ENCODE data around the gene HORMAD1.
"Not testable (repeated sequence)": the region's sequence is repeated elsewhere in the genome, so short reads cannot be mapped to it uniquely, and the experiment has no call there.

HORMAD1 gene

DNA sequence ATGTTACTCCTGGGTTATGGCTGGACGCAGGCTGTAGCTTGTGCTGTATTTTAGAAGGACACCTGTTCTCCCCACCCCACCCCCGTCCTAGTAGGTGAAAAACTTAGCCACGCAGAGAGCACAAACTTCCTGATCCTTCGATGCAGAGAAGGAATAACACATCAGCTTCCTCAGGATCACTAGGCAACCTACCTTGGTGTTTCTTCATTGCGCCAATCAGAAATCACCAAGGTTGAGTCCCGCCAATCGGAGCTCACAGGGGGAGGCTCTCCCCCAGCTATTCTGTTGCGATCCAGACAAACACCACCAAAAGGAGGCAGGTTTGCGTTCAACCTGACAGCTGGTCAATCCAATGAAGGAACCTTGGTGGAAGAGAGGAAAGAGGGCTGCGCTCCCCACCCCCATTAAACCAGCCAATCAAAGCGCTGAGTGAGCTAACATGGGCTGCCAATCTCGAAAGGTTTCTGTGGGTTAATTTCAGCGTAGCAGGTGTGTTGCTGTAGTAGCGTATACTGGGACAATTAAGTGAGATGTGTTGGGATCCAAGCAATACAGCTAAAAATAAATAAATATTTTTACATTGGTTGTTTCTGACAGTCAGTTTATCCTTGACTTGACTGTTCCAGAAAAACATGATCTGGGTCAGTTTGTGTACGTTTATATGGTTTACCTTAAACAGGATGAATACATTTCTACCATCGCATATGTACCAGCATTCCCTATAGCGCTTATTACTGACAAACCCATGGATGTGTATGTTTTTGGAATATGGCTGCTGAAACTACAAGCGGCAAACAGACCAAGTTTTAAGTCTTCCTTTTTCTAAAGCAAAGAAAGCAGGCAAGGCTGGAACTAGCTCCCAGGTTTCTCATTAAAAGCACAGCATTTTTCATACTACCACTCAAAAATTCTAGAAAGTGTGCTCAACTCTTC is 23.4 kb downstream of the HORMAD1 start, which contains the start of gene GOLPH3L:
Gene GOLPH3L, minus strand, starts transcription at position 160 of the 933 bp plus-strand sequence. CDS start 2,316 bp downstream, outside the sequence.
- DNase-seq (ENCODE audit: low read depth), result peak; percentile 99

DNA sequence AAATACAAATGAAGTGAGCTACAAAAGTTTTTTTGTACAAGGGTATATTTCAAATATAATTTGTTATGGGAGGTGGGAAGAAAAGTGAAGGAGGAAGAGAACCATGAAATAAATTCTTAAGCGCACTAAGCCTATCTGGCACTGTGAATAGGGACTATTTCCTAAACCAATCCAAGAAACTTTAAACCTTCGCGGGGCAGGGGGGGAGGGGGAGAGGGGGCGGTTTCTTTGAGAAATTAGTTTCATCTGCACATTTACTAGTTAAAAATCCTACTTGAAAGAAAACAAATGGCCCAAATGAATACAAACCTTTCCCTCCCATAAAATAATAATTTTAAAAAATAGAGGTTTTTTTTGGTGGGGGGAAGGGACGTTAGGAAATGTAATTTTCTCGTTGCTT is 24.1 kb downstream of the HORMAD1 start:
- DNase-seq (ENCODE audit: low read depth), result peak; percentile 6

DNA sequence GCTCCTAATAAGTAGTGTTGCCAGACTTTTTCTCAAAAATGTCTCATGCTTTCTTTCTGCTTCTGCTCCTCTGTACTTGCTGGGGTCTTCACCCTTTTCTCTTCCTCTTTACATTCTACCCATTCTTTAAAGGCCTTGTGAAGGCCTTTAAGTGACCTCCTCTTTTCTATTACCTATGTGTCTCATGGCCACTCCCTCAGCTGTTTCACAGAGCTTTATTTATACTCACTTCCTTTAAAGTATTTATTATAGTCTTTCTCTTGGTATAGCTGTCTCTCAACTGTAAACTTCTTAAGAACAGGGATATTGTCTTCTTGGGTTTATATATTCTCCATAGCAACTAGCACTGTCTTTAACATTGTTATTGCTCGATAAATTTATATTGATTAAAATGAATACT is 24.5 kb downstream of the HORMAD1 start:
- no peak for DNase-seq (ENCODE audit: low read depth)

DNA sequence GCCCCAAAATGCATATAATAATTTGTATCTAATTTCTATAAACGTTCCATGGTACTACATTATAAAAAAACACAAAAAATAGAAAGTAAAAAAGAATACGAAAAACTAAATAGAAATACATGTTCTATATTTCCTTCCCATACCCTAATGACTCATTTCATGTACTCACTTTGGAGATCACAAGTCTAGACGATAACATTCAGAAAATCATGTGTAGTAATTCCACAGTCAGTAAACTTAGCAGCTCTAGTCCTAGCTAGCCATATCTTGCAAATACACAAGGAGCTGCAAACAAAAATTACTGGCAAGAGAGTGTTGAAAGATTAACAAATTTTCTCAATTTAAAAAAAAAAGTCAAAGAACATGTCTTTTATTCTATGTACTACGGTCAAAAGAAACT is 25.1 kb downstream of the HORMAD1 start:
- DNase-seq (ENCODE audit: low read depth), result peak; percentile 29

DNA sequence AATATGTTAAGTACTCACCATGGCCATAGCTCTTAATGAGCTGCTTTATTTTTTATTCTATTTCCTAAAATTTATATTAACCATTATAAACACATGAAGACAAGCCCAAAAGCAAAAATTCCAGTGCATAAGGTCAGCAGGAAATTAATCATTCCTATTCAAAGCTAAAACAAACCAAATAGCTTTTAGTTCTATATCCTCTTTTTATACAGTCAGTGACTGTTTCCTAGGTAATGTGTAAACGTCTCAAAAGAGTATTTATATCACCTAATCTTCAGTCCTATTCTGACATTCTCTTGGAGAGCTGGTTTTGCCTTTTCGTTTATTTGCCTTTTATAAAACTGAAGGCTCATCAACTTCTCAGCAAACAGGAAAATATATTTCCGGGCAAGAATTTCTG is 28.0 kb downstream of the HORMAD1 start:
- DNase-seq (ENCODE audit: low read depth), result no peak

DNA sequence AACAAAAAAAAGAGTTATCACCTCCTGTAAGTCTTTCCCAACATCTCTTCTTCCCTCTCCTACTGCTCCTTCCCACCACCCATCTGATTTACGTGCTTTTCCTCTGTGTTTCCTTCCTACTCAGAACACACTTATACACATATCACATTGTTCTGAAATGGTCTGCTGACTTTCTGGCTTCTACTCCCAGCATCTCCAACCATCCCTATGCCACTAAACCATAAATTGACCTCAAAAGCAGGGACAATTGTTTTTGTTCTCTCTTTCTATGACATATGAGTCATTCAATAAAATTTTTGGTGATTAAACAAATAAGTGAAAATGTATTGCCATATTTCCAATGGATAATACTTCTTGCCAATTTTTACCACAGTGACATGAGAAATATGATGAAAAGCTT is 31.9 kb downstream of the HORMAD1 start:
- no peak for DNase-seq (ENCODE audit: low read depth)

DNA sequence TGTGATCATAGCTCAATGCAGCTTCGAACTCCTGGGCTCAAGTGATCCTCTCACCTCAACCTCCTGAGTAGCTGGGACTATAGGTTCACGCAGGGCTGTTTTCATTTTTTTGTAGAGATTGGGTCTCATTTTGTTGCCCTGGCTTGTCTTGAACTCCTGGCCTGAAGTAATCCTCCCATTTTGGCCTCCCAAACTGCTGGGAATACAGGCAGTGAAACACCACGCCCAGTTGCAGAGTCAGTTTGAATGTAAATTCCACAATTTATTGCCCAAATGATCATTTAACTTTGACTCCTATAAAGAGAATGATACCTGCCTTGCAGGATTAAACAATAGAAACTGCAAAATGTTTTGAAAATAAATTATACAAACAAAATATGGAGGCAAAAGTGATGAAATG is 34.4 kb downstream of the HORMAD1 start:
- DNase-seq (ENCODE audit: low read depth), result no peak

DNA sequence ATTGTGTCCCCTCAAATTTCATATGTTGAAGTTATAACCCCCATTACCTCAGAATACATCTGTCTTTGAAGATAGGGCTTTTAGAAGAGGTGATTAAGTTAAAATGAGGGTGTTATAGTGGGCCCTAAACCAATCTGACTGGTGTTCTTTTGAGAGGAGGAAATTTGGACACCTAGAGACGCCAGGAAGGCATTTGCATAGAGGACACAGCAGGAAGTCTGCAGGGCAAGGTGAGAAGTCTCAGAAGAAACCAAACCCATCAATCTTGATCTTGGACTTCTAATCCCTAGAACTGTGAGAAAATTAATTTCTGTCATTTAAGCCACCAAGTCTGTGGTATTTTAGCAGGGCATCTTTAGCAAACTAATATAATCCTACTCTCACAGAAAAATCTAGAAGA is 36.8 kb downstream of the HORMAD1 start:
- DNase-seq (ENCODE audit: low read depth), result no peak

DNA sequence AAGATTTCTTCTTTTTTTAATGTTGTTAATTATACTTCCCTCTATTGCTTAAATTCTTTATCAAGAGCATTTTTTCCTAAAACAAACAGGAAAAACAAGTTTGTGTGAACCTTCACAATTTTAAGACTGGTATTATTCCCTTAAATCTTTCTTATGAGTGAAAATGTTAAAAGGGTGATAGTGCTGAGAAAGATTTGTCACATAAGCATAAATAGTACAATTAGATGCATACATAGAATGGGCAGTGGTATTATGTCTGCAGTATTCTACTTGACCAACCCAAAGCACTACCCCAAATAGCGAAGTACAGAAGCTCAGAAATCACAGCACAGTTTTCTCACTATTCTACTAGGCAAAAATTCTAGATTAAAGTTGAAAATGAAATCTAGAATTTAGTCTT is 41.7 kb downstream of the HORMAD1 start:
- no peak for DNase-seq (ENCODE audit: low read depth)

DNA sequence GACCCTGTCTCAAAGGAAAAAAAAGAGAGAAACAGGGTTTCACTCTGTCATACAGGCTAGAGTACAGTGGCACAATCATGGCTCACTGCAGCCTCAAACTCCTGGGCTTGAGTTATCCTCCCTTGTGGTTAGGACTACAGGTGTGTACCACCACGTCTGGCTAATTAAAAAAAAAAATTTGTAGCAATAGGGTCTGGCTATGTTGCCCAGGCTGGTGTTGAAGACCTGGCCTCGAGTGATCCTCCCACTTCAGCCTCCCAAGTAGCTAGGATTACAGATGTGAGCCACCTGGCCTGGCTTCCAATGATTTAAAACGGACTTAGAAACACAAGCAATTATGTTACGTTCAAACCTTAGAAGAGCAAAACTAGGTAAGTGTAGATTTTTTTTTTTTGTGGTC is 45.8 kb downstream of the HORMAD1 start:
- DNase-seq (ENCODE audit: low read depth), result no peak

DNA sequence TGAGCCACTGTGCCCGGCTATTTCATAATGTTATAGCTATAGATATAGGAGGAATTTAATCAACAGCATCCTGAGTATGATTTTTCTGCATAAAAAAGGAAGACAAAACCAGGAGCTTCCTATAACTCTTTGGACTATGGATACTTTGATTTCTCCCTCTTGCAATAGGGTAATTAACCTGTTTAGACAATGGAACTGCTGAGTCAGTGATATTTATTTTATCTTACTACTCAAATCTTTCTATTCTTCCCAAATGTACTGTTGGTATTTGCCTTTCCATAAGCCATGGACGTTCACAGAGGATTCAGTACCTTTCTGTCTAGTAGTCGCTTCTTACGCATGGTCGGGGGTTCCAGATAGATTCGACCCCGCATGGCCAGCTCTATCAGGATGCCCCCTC is 57.4 kb downstream of the HORMAD1 start:
- no peak for DNase-seq (ENCODE audit: low read depth)

DNA sequence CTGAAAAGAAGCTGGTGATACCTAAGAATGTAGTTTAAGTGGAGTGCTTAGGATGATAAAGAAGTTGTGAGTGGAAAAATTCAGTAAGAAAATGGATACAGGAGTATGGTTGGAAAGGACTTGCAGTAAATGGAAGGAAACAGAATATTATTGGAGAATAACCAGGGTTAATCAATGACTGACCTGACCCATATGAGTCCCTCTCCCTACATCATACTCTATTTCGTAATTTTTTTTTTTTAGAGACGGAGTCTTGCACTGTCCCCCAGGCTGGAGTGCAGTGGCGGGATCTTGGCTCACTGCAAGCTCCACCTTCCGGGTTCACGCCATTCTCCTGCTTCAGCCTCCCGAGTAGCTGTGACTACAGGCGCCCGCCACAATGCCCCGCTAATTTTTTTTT is 57.9 kb downstream of the HORMAD1 start:
- no peak for DNase-seq (ENCODE audit: low read depth)

DNA sequence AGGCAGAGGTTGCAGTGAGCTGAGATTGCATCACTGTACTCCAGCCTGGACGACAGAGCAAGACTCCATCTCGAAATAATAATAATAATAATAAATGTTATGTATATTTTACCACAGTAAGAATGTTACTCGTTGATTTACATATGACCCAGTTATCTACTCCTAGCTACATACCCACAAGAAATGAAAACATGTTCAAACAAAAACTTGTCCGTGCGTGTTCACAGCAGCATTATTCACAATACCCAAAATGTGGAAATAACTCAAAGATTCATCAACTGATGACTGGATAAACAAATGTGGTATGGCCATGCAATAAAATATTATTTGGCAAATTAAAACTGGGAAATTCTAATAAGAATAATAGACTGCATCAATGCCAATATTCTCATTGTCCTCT is 59.5 kb downstream of the HORMAD1 start:
- DNase-seq (ENCODE audit: low read depth), result no peak

DNA sequence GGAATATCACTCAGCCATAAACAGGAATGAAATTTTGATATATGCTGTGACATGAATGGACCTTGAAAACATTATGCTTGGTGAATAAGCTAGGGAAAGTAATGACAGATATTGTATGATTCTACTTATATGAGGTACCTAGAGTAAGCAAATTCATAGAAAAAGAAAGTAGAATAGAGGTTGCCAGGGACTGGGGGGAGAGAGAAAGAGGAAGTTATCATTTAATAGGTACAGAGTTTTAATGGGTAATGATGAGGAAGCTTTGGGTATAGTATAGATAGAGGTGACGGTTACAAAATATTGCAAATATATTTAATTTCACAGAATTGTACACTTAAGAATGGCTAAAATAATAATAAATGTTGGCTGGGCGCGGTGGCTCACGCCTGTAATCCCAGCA is 60.1 kb downstream of the HORMAD1 start:
- no peak for DNase-seq (ENCODE audit: low read depth)

DNA sequence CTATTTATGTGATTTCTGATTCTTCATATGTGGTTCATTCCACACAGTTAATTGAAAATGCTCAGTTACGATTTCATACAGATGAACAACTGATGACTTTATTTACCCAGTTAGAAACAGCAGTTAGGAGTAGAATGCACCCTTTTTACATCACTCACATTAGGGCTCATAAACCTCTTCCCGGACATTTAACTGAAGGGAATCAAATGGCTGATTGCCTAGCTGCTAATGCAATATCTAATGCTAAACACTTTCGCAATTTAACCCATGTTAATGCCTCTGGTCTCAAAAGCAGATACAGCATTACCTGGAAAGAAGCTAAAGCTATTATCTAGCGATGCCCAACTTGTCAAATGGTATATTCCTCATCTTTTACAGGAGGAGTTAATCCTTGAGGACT is 63.6 kb downstream of the HORMAD1 start:
- not testable (repeated sequence) for DNase-seq (ENCODE audit: low read depth)

DNA sequence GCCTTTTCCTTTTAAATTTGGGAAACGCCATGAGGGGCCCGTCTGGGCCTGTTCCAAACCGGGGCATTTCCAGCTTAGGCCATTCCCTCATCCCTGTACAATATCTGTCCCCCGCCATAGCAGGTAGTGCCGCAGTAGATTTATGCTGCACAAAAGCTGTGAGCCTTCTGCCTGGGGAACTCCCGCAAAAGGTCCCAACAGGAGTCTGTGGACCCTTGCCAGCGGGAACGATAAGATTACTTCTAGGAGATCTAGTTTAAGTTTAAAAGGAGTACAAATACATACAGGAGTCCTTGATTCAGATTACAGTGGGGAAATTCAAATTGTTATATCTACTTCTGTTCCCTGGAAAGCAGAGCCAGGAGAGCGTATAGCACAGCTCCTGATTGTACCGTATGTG is 66.1 kb downstream of the HORMAD1 start:
- not testable (repeated sequence) for DNase-seq (ENCODE audit: low read depth)

DNA sequence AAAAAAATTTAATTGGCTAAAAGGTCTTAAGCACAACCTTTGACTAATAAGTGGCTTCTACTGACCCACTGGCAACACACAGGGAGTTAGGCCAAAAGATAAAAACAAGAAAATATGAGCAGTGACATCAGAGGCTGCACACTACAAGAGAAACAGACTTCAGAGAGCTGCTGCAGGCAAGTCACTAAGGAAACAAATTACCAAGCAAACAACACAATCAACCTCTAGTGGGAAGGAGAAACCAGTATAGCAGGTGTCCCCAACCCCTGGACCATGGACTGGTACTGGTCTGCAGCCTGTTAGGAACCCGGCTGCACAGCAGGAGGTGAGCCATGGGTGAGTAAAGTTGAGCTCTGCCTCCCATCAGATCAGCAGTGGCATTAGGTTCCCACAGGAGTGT is 70.5 kb downstream of the HORMAD1 start:
- DNase-seq (ENCODE audit: low read depth), result peak; percentile 59

DNA sequence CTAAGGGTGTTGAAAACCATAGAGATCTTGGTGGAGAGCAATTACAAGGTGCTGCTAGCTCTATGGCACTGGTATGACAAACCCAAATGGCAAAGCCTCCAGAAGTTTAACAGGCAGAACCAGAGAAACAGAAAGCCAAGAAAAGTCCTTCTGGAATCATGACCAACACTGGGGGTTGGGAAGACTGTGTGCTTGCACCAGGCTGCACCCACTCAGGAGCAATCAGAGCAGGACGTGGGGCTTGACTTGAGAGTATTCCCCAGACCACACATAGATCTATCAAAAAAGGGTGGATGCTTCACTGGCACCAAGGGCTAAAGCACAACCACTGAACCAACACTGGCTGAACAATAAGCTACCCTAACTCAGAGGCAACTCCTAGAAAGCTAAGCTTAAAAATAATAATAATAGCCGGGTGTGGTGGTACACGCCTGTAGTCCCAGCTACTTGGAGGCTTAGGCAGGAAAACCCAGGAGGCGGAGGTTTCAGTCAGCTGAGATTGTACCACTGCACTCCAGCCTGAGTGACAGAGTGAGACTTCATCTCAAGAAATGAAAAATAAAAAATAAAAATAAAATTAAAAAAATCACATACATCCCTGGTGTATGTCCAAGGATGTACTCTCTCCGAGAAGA is 71.1 kb downstream of the HORMAD1 start:
- no peak for DNase-seq (ENCODE audit: low read depth)

Data from amniotic epithelial cell (primary cell).